GM12892 (cell line): ENCODE measurements around the gene OLFML2B.

ENCODE experiments used
- POLR2A ChIP-seq: IDR thresholded peaks from 2 replicates; pipeline ENCODE4 v1.6.1; 2011; ENCODE audit warnings: low read depth, low read length, control low read depth
- POLR2AphosphoS5 ChIP-seq: IDR thresholded peaks from 2 replicates; pipeline ENCODE4 v1.6.1; 2011; ENCODE audit warnings: low read depth, low read length, control low read depth

- TF ChIP-seq POLR2AphosphoS5, result no peak
- no peak for TF ChIP-seq POLR2A
Observed at GRCh38 chr1:161983725-161984124, 39.9 kb downstream of the OLFML2B start.
